GM18511 (cell line): ENCODE measurements around the gene DIAPH3.
A peak's percentile ranks its signal among the peaks of the same experiment; 100 is the strongest.

Experiments
- ATAC-seq: cut with Tn5 transposase; IDR thresholded peaks from one replicate; pipeline ENCODE4 v1.9.1; 2021; ENCODE audit warnings: mild to moderate bottlenecking, moderate library complexity; ENCODE audit not compliant: unreplicated experiment

Gene DIAPH3

GRCh38 chr13:59681636-59682311 lies 482.0 kb downstream of the DIAPH3 start:
- ATAC-seq = no peak

GRCh38 chr13:59680429-59681024 lies 483.2 kb downstream of the DIAPH3 start:
- ATAC-seq = no peak

GRCh38 chr13:59679254-59679653 lies 484.5 kb downstream of the DIAPH3 start:
- ATAC-seq = no peak

GRCh38 chr13:59677966-59678814 lies 485.5 kb downstream of the DIAPH3 start:
- ATAC-seq = peak; percentile 67

GRCh38 chr13:59677430-59677829 lies 486.3 kb downstream of the DIAPH3 start:
- no peak for ATAC-seq

GRCh38 chr13:59674616-59675015 lies 489.1 kb downstream of the DIAPH3 start:
- ATAC-seq = peak; percentile 46

GRCh38 chr13:59673286-59673685 lies 490.4 kb downstream of the DIAPH3 start:
- no peak for ATAC-seq

GRCh38 chr13:59672445-59672844 lies 491.3 kb downstream of the DIAPH3 start:
- ATAC-seq = peak; percentile 41

- ATAC-seq = no peak
Observed at GRCh38 chr13:59671881-59672280, 491.8 kb downstream of the DIAPH3 start.

GRCh38 chr13:59666504-59666903 lies 497.2 kb downstream of the DIAPH3 start:
- ATAC-seq = no peak

- no peak for ATAC-seq
Observed at GRCh38 chr13:59665732-59666131, 498.0 kb downstream of the DIAPH3 start.

- ATAC-seq = no peak
Observed at GRCh38 chr13:59665184-59665583, 498.5 kb downstream of the DIAPH3 start.

GRCh38 chr13:59664586-59664985 lies 499.1 kb downstream of the DIAPH3 start:
- no peak for ATAC-seq

GRCh38 chr13:59663707-59664106 lies 500.0 kb downstream of the DIAPH3 start:
- no peak for ATAC-seq

GRCh38 chr13:59660582-59660981 lies 503.1 kb downstream of the DIAPH3 start:
- ATAC-seq = no peak

- ATAC-seq = no peak
Observed at GRCh38 chr13:59659981-59660380, 503.7 kb downstream of the DIAPH3 start.

- ATAC-seq = no peak
Observed at GRCh38 chr13:59658738-59659330, 504.9 kb downstream of the DIAPH3 start.

GRCh38 chr13:59658027-59658737 lies 505.5 kb downstream of the DIAPH3 start:
- no peak for ATAC-seq

- no peak for ATAC-seq
Observed at GRCh38 chr13:59653916-59654315, 509.8 kb downstream of the DIAPH3 start.

GRCh38 chr13:59651479-59651878 lies 512.2 kb downstream of the DIAPH3 start:
- ATAC-seq = no peak
